HCT116 (cell line): ENCODE results near the gene MYO1G. TPM values are rescaled to one million over a fixed set of nuclear protein-coding genes. Genes with fewer than 3 reads are reported as not detected.

Experiments
- ATAC-seq: fragments of 200-7000 bp; cut with Tn5 transposase; 2 replicates; pipeline ENCODE4 v1.9.1; 2020; ENCODE audit warnings: mild to moderate bottlenecking, moderate library complexity
- BruUV-seq: library from RNA; stranded (reverse); fragments of 400-500 nt; replicated peaks from 2 replicates; lab custom pipeline; 2021; lab: Mats Ljungman, UMichigan
- CTCF ChIA-PET: fragments of 300-600 bp; sonication (Branson Sonifier 250); formaldehyde crosslinking; loops from one replicate; lab custom pipeline; 2021; ENCODE audit warnings: antibody characterized with exemption; lab: Charles Lee
- POLR2A ChIA-PET: fragments of 300-600, 350-600 bp; sonication (Branson Sonifier 250); formaldehyde crosslinking; loops from one replicate; lab custom pipeline; 2021; ENCODE audit warnings: antibody characterized with exemption; lab: Charles Lee
- RAD21 ChIA-PET, 2 experiments: fragments of 300-600 bp; sonication (Branson Sonifier 250); formaldehyde crosslinking; loops; one replicate each; lab custom pipeline; 2023; ENCODE audit warnings: low total read pairs in 2 of 2; ENCODE audit not compliant: uncharacterized antibody in 2 of 2, unreplicated experiment in 2 of 2, low non-redundant PET in 1 of 2; lab: Charles Lee
- DNase-seq: peaks from one replicate; pipeline ENCODE4 v3.0.0-alpha.2; 2010; ENCODE audit warnings: low read depth, low spot score
- H2AFZ ChIP-seq: fragments of 200-600 bp; shearing (Covaris generic), sonication (generic); 2 replicates; pipeline ENCODE4 v1.6.1; 2017; ENCODE audit warnings: low read depth, mixed run types, mixed read lengths, antibody characterized with exemption, low read length; ENCODE audit not compliant: poor library complexity, severe bottlenecking
- H3K27ac ChIP-seq: 2 replicates; pipeline ENCODE4 v1.5.1; 2012; ENCODE audit warnings: low read depth, low read length
- H3K27me3 ChIP-seq: fragments of 200-600 bp; sonication (generic); 2 replicates; pipeline ENCODE4 v1.6.1; 2016; ENCODE audit warnings: mixed run types, low read length, mixed read lengths; ENCODE audit not compliant: insufficient read depth
- H3K36me3 ChIP-seq, 2 experiments: fragments of 200-500 bp in 1 of 2; fragments of 200-600 bp in 1 of 2; sonication (Bioruptor generic) in 1 of 2; sonication (generic) in 1 of 2; 2 replicates each; pipeline versions ENCODE4 v1.5.1 to v1.6.1; 2014 to 2016; ENCODE audit warnings: low read length in 2 of 2, inconsistent platforms in 1 of 2, mixed read lengths in 1 of 2, mixed run types in 1 of 2; ENCODE audit not compliant: insufficient read depth in 2 of 2, control insufficient read depth in 1 of 2
- H3K4me1 ChIP-seq, 2 experiments: fragments of 200-600 bp in 1 of 2; sonication (generic) in 1 of 2; 2 replicates each; pipeline versions ENCODE4 v1.5.1 to v1.6.1; 2012 to 2017; ENCODE audit warnings: low read length in 2 of 2, inconsistent platforms in 1 of 2, mild to moderate bottlenecking in 1 of 2, mixed read lengths in 1 of 2, mixed run types in 1 of 2, moderate library complexity in 1 of 2; ENCODE audit not compliant: insufficient read depth in 2 of 2, control insufficient read depth in 1 of 2
- H3K4me2 ChIP-seq: fragments of 200-600 bp; sonication (generic); 2 replicates; pipeline ENCODE4 v1.6.1; 2017; ENCODE audit warnings: mixed run types, low read length, mixed read lengths
- H3K4me3 ChIP-seq, 2 experiments: fragments of 200-600 bp in 1 of 2; sonication (generic) in 1 of 2; replicated peaks in 1 of 2; 2 replicates each; pipeline ENCODE4 v1.5.1; 2011 to 2016; ENCODE audit warnings: low read length in 2 of 2, control low read depth in 1 of 2, low read depth in 1 of 2, mild to moderate bottlenecking in 1 of 2, mixed read lengths in 1 of 2, mixed run types in 1 of 2
- H3K79me2 ChIP-seq: fragments of 200-600 bp; sonication (generic); 2 replicates; pipeline ENCODE4 v1.6.1; 2017; ENCODE audit warnings: mild to moderate bottlenecking, mixed run types, low read length, moderate library complexity, mixed read lengths; ENCODE audit not compliant: insufficient read depth
- H3K9ac ChIP-seq: fragments of 200-600 bp; sonication (generic); 2 replicates; pipeline ENCODE4 v1.6.1; 2016; ENCODE audit warnings: low read length, mixed read lengths
- H3K9me2 ChIP-seq: fragments of 200-600 bp; sonication (generic), shearing (Covaris generic); 2 replicates; pipeline ENCODE4 v1.6.1; 2017; ENCODE audit warnings: mixed run types, mild to moderate bottlenecking, moderate library complexity; ENCODE audit not compliant: insufficient read depth
- H3K9me3 ChIP-seq, 2 experiments: fragments of 200-500 bp in 1 of 2; fragments of 200-600 bp in 1 of 2; sonication (Bioruptor generic) in 1 of 2; sonication (generic) in 1 of 2; 2 replicates each; pipeline ENCODE4 v1.6.1; 2014 to 2017; ENCODE audit warnings: low read length in 2 of 2, mixed read lengths in 2 of 2, inconsistent platforms in 1 of 2, low read depth in 1 of 2, mild to moderate bottlenecking in 1 of 2, mixed run types in 1 of 2, moderate library complexity in 1 of 2; ENCODE audit not compliant: control insufficient read depth in 1 of 2, insufficient read depth in 1 of 2
- H4K20me1 ChIP-seq: fragments of 200-600 bp; sonication (generic), shearing (Covaris generic); 2 replicates; pipeline ENCODE4 v1.6.1; 2017; ENCODE audit warnings: mixed run types, mild to moderate bottlenecking, moderate library complexity; ENCODE audit not compliant: insufficient read depth
- ATF3 ChIP-seq: IDR thresholded peaks from 2 replicates; pipeline ENCODE4 v1.6.1; 2012
- CBX3 ChIP-seq: IDR thresholded peaks from 2 replicates; pipeline ENCODE4 v1.6.1; 2012; ENCODE audit warnings: low read depth
- EGR1 ChIP-seq: IDR thresholded peaks from 2 replicates; pipeline ENCODE4 v1.6.1; 2012; ENCODE audit warnings: low read depth
- ELF1 ChIP-seq: IDR thresholded peaks from 2 replicates; pipeline ENCODE4 v1.6.1; 2012; ENCODE audit warnings: low read depth, borderline replicate concordance
- EZH2 ChIP-seq: fragments of 200-600 bp; sonication (generic); IDR thresholded peaks from 2 replicates; pipeline ENCODE4 v1.6.1; 2017; ENCODE audit warnings: antibody characterized with exemption, mixed run types
- FOSL1 ChIP-seq: IDR thresholded peaks from 2 replicates; pipeline ENCODE4 v1.6.1; 2012; ENCODE audit warnings: low read depth
- JUND ChIP-seq: IDR thresholded peaks from 2 replicates; pipeline ENCODE4 v1.6.1; 2012
- MAX ChIP-seq: IDR thresholded peaks from 2 replicates; pipeline ENCODE4 v1.6.1; 2012
- POLR2AphosphoS5 ChIP-seq: IDR thresholded peaks from 2 replicates; pipeline ENCODE4 v1.6.1; 2011; ENCODE audit warnings: mild to moderate bottlenecking, low read depth, low read length, moderate library complexity
- RAD21 ChIP-seq: IDR thresholded peaks from 2 replicates; pipeline ENCODE4 v1.6.1; 2012; ENCODE audit warnings: low read depth, mild to moderate bottlenecking
- SIN3A ChIP-seq: IDR thresholded peaks from 2 replicates; pipeline ENCODE4 v1.6.1; 2012; ENCODE audit warnings: low read depth
- SP1 ChIP-seq: IDR thresholded peaks from 2 replicates; pipeline ENCODE4 v1.6.1; 2012; ENCODE audit warnings: low read depth
- TCF7L2 ChIP-seq: IDR thresholded peaks from 2 replicates; pipeline ENCODE4 v1.7.0; 2011; ENCODE audit warnings: borderline replicate concordance, inconsistent platforms; ENCODE audit not compliant: insufficient read depth, insufficient read length; ENCODE audit errors: extremely low read depth
- YY1 ChIP-seq: IDR thresholded peaks from 2 replicates; pipeline ENCODE4 v1.6.1; 2011; ENCODE audit warnings: low read length, low read depth, moderate library complexity, mild to moderate bottlenecking; ENCODE audit not compliant: insufficient replicate concordance; ENCODE audit errors: extremely low read depth
- ZBTB33 ChIP-seq: IDR thresholded peaks from 2 replicates; pipeline ENCODE4 v1.6.1; 2011; ENCODE audit warnings: mild to moderate bottlenecking, low read length, moderate library complexity; ENCODE audit not compliant: insufficient replicate concordance; ENCODE audit errors: extremely low read depth
- ZFX ChIP-seq: fragments of 450-650 bp; IDR thresholded peaks from 2 replicates; pipeline ENCODE4 v1.6.1; 2017
- ZNF274 ChIP-seq: fragments of 200-500 bp; sonication (Bioruptor generic); IDR thresholded peaks from 2 replicates; pipeline ENCODE4 v1.6.1; 2014; ENCODE audit warnings: mild to moderate bottlenecking, low read depth, low read length, inconsistent platforms
- intact Hi-C: fragments of 100-400 bp; cut with micrococcal nuclease; formaldehyde crosslinking; loops from 2 replicates; pipeline ENCODE4 v1.10.0; 2022
- total RNA-seq: library from RNA; stranded (reverse); gene quantifications from one replicate; pipeline ENCODE4 v1.2.1, GENCODE V29; 2021; ENCODE audit not compliant: unreplicated experiment
- TF ChIP-seq, protein P1 (sequence below): IDR thresholded peaks from 2 replicates; pipeline ENCODE4 v1.6.1; 2012; ENCODE audit warnings: low read depth
- TF ChIP-seq, protein P2 (sequence below), 3 experiments: fragments of 200-600 bp in 1 of 3; sonication (generic) in 1 of 3; IDR thresholded peaks in 2 of 3; conservative IDR thresholded peaks in 1 of 3; 2 replicates each; pipeline ENCODE4 v1.5.1; 2012 to 2017; ENCODE audit warnings: low read depth in 2 of 3, low read length in 2 of 3, antibody characterized with exemption in 1 of 3, borderline replicate concordance in 1 of 3, control low read depth in 1 of 3, mild to moderate bottlenecking in 1 of 3, mixed read lengths in 1 of 3, mixed run types in 1 of 3, moderate library complexity in 1 of 3; ENCODE audit not compliant: insufficient read depth in 1 of 3

The MYO1G gene
- total RNA-seq, 1 experiment from 2014 or later = 0.74 TPM

GRCh38 chr7:45007571-45008328, 28.9 kb upstream of the MYO1G start:
- H3K4me3 ChIP-seq = no peak overlapping the region
- TF ChIP-seq, protein P1, sequence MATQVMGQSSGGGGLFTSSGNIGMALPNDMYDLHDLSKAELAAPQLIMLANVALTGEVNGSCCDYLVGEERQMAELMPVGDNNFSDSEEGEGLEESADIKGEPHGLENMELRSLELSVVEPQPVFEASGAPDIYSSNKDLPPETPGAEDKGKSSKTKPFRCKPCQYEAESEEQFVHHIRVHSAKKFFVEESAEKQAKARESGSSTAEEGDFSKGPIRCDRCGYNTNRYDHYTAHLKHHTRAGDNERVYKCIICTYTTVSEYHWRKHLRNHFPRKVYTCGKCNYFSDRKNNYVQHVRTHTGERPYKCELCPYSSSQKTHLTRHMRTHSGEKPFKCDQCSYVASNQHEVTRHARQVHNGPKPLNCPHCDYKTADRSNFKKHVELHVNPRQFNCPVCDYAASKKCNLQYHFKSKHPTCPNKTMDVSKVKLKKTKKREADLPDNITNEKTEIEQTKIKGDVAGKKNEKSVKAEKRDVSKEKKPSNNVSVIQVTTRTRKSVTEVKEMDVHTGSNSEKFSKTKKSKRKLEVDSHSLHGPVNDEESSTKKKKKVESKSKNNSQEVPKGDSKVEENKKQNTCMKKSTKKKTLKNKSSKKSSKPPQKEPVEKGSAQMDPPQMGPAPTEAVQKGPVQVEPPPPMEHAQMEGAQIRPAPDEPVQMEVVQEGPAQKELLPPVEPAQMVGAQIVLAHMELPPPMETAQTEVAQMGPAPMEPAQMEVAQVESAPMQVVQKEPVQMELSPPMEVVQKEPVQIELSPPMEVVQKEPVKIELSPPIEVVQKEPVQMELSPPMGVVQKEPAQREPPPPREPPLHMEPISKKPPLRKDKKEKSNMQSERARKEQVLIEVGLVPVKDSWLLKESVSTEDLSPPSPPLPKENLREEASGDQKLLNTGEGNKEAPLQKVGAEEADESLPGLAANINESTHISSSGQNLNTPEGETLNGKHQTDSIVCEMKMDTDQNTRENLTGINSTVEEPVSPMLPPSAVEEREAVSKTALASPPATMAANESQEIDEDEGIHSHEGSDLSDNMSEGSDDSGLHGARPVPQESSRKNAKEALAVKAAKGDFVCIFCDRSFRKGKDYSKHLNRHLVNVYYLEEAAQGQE = no peak
- TF ChIP-seq EZH2 = no peak
- no peak for TF ChIP-seq ZNF274
- TF ChIP-seq RAD21 = no peak
- TF ChIP-seq TCF7L2 = no peak
- TF ChIP-seq EGR1 = no peak
- TF ChIP-seq, protein P2, sequence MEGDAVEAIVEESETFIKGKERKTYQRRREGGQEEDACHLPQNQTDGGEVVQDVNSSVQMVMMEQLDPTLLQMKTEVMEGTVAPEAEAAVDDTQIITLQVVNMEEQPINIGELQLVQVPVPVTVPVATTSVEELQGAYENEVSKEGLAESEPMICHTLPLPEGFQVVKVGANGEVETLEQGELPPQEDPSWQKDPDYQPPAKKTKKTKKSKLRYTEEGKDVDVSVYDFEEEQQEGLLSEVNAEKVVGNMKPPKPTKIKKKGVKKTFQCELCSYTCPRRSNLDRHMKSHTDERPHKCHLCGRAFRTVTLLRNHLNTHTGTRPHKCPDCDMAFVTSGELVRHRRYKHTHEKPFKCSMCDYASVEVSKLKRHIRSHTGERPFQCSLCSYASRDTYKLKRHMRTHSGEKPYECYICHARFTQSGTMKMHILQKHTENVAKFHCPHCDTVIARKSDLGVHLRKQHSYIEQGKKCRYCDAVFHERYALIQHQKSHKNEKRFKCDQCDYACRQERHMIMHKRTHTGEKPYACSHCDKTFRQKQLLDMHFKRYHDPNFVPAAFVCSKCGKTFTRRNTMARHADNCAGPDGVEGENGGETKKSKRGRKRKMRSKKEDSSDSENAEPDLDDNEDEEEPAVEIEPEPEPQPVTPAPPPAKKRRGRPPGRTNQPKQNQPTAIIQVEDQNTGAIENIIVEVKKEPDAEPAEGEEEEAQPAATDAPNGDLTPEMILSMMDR (IDR thresholded peaks at IDR 0.05 in 2 of 3, conservative IDR thresholded peaks at IDR 0.05 in 1 of 3; ENCODE audit: borderline replicate concordance in 1 of 3, insufficient read depth in 1 of 3, low read depth in 2 of 3, low read length in 2 of 3) = no peak
- TF ChIP-seq MAX = no peak
- no peak for TF ChIP-seq ELF1
- no peak for TF ChIP-seq FOSL1
- TF ChIP-seq SIN3A = no peak
- no peak for TF ChIP-seq JUND
- no peak for TF ChIP-seq CBX3
- no peak for TF ChIP-seq SP1
- no peak for TF ChIP-seq POLR2AphosphoS5
- TF ChIP-seq ZFX = no peak
- no peak for TF ChIP-seq ATF3
- no peak for TF ChIP-seq YY1
- TF ChIP-seq ZBTB33 = no peak
- TF ChIP-seq, all 23 proteins: peak for 0
- no peaks in the 10 kb centered on the region for H3K9me2 ChIP-seq
- H3K79me2 ChIP-seq = peaks cover 9% of the 10 kb centered on the region
- no peak overlapping the region for H3K4me2 ChIP-seq
- H3K27me3 ChIP-seq = no peaks in the 10 kb centered on the region
- ChIA-PET CTCF (no interaction called here), POLR2A (no interaction called here), RAD21 (no interaction called here)
- no peaks in the 10 kb centered on the region for H3K4me1 ChIP-seq
- H3K9ac ChIP-seq = no peak overlapping the region
- no peaks in the 10 kb centered on the region for H4K20me1 ChIP-seq
- no peak overlapping the region for H3K27ac ChIP-seq
- DNase-seq (no peak), ATAC-seq (no peak)
- intact Hi-C loops = no loop called here
- H3K36me3 ChIP-seq = no peaks in the 10 kb centered on the region
- no peak overlapping the region for H2AFZ ChIP-seq
- BruUV-seq = no TSS peak
- H3K9me3 ChIP-seq = no peaks in the 10 kb centered on the region
